Liver (tissue), 9 donors: ENCODE data around the gene CACNA1E. TPM values are rescaled to one million over a fixed set of nuclear protein-coding genes. Genes with fewer than 3 reads are reported as not detected.

ENCODE experiments used
- DNase-seq: peaks from one replicate; pipeline ENCODE4 v3.0.0-alpha.2; 2017; ENCODE audit warnings: low spot score
- H3K27ac ChIP-seq, 2 donors: one replicate each; pipeline ENCODE4 v1.7.0; 2013; ENCODE audit warnings: inconsistent platforms in 2 of 2, low read length in 2 of 2, control low read depth in 1 of 2, low read depth in 1 of 2, mild to moderate bottlenecking in 1 of 2
- H3K27me3 ChIP-seq, 4 donors: one replicate each; pipeline versions ENCODE4 v1.6.1 to v1.7.0; 2013; ENCODE audit warnings: low read length in 3 of 4, inconsistent platforms in 1 of 4, mild to moderate bottlenecking in 1 of 4, moderate library complexity in 1 of 4; ENCODE audit not compliant: control insufficient read depth in 4 of 4, insufficient read depth in 4 of 4
- H3K36me3 ChIP-seq, 4 donors: one replicate each; pipeline versions ENCODE4 v1.6.1 to v1.7.0; 2013; ENCODE audit warnings: low read length in 3 of 4, mild to moderate bottlenecking in 3 of 4, low read depth in 1 of 4, moderate library complexity in 1 of 4; ENCODE audit not compliant: control insufficient read depth in 4 of 4, insufficient read depth in 3 of 4
- H3K4me1 ChIP-seq, 4 donors: one replicate each; pipeline versions ENCODE4 v1.6.1 to v1.7.0; 2013; ENCODE audit warnings: low read length in 3 of 4, mild to moderate bottlenecking in 3 of 4, moderate library complexity in 1 of 4; ENCODE audit not compliant: control insufficient read depth in 4 of 4, insufficient read depth in 4 of 4
- H3K4me3 ChIP-seq, 3 donors: one replicate each; pipeline versions ENCODE4 v1.6.1 to v1.7.0; 2013; ENCODE audit warnings: low read length in 3 of 3, control low read depth in 1 of 3, low read depth in 1 of 3, mild to moderate bottlenecking in 1 of 3
- H3K9ac ChIP-seq, 2 donors: one replicate each; pipeline ENCODE4 v1.7.0; 2013; ENCODE audit warnings: low read length in 2 of 2, mild to moderate bottlenecking in 2 of 2, moderate library complexity in 2 of 2, control low read depth in 1 of 2, low read depth in 1 of 2
- H3K9me3 ChIP-seq, 4 donors: one replicate each; pipeline versions ENCODE4 v1.6.1 to v1.7.0; 2013; ENCODE audit warnings: low read length in 3 of 4; ENCODE audit not compliant: control insufficient read depth in 4 of 4
- ATF3 ChIP-seq: IDR thresholded peaks from 2 replicates; pipeline ENCODE4 v1.6.1; 2016; ENCODE audit warnings: antibody characterized with exemption
- CTCF ChIP-seq: fragments of 150-350 bp; IDR thresholded peaks from 2 replicates; pipeline ENCODE4 v1.5.1; 2017; ENCODE audit warnings: improper control_type of control experiment, low read depth, low read length; ENCODE audit not compliant: missing input control
- EGR1 ChIP-seq, 2 donors: IDR thresholded peaks; 2 replicates each; pipeline ENCODE4 v1.6.1; 2016 to 2018; ENCODE audit warnings: antibody characterized with exemption in 2 of 2, low read depth in 2 of 2
- FOXA2 ChIP-seq: IDR thresholded peaks from 2 replicates; pipeline ENCODE4 v1.6.1; 2016; ENCODE audit warnings: antibody characterized with exemption
- GABPA ChIP-seq, 2 donors: IDR thresholded peaks in 1 of 2; conservative IDR thresholded peaks in 1 of 2; 2 replicates each; pipeline ENCODE4 v1.6.1; 2016; ENCODE audit warnings: antibody characterized with exemption in 2 of 2, mild to moderate bottlenecking in 1 of 2, moderate library complexity in 1 of 2
- HNF4A ChIP-seq, 2 donors: conservative IDR thresholded peaks; 2 replicates each; pipeline ENCODE4 v1.6.1; 2016; ENCODE audit warnings: antibody characterized with exemption in 2 of 2, mild to moderate bottlenecking in 2 of 2
- HNF4G ChIP-seq: IDR thresholded peaks from 2 replicates; pipeline ENCODE4 v1.6.1; 2016; ENCODE audit warnings: antibody characterized with exemption
- JUND ChIP-seq, 2 donors: IDR thresholded peaks; 2 replicates each; pipeline ENCODE4 v1.6.1; 2016; ENCODE audit warnings: antibody characterized with exemption in 2 of 2
- MAX ChIP-seq: IDR thresholded peaks from 2 replicates; pipeline ENCODE4 v1.6.1; 2016; ENCODE audit warnings: antibody characterized with exemption
- RAD21 ChIP-seq, 2 donors: IDR thresholded peaks; 2 replicates each; pipeline ENCODE4 v1.6.1; 2016; ENCODE audit warnings: antibody characterized with exemption in 2 of 2, mild to moderate bottlenecking in 2 of 2
- REST ChIP-seq: IDR thresholded peaks from 2 replicates; pipeline ENCODE4 v1.6.1; 2016; ENCODE audit warnings: antibody characterized with exemption, mild to moderate bottlenecking
- YY1 ChIP-seq: IDR thresholded peaks from 2 replicates; pipeline ENCODE4 v1.6.1; 2016; ENCODE audit warnings: antibody characterized with exemption, mild to moderate bottlenecking
- ZBTB33 ChIP-seq: IDR thresholded peaks from 2 replicates; pipeline ENCODE4 v1.6.1; 2016; ENCODE audit warnings: antibody characterized with exemption
- WGBS: extraction: QIAGEN DNeasy Blood & Tissue Kit; methylation state at CpG from one replicate; pipeline ENCODE4 v1.1.7; 2013; 5-methylcytosine and 5-hydroxymethylcytosine counted together
- polyA plus RNA-seq, 2 donors: library from polyadenylated mRNA; stranded (reverse) in 1 of 2; unstranded in 1 of 2; fragments of 200-250 nt in 1 of 2; fragments of >200 nt in 1 of 2; fragmentation: Nextera tagmentation in 1 of 2; extraction: Ambion mirVana in 1 of 2; gene quantifications; one replicate each; pipeline versions ENCODE4 v1.2.1 to v1.2.3, GENCODE V29; 2013 to 2015
- total RNA-seq, 2 donors: library from RNA; depleted of rRNA; stranded (reverse); fragments of >200 nt; gene quantifications; one replicate each; pipeline ENCODE4 v1.2.3, GENCODE V29; 2014
- donor health status: healthy.
- donor health status: healthy.
- donor health status: healthy.
- donor health status: healthy.
- donor health status: healthy.

CACNA1E gene
- total and polyA plus RNA-seq, 4 donors: under 0.01 to 0.08 (median 0.01) TPM; not detected in 1

- H3K9ac ChIP-seq: no peak overlapping the region
- 63% methylated on average over 2 of the region's 2 CpGs for WGBS
- no peaks in the 10 kb centered on the region for H3K9me3 ChIP-seq
- no peak overlapping the region for H3K27ac ChIP-seq
- H3K4me1 ChIP-seq: peaks cover 0 to 19% (median 4%) of the 10 kb centered on the region in 4 donors
- TF ChIP-seq RAD21 (IDR thresholded peaks at IDR 0.05) (no peak), CTCF (no peak), FOXA2 (no peak), GABPA (IDR thresholded peaks at IDR 0.05 in 1 of 2, conservative IDR thresholded peaks at IDR 0.05 in 1 of 2) (no peak), JUND (IDR thresholded peaks at IDR 0.05) (no peak), ATF3 (no peak), EGR1 (IDR thresholded peaks at IDR 0.05; ENCODE audit: low read depth in 2 of 2) (no peak)
- no peak for DNase-seq
- no peaks in the 10 kb centered on the region for H3K36me3 ChIP-seq
- no peak overlapping the region for H3K4me3 ChIP-seq
- H3K27me3 ChIP-seq: peaks cover 2 to 26% (median 20%) of the 10 kb centered on the region in 4 donors
Observed at GRCh38 chr1:181484821-181485220, 1.5 kb downstream of the CACNA1E start.

GRCh38 chr1:181485287-181486097 lies 2.2 kb downstream of the CACNA1E start:
- H3K9ac ChIP-seq: no peak overlapping the region
- WGBS: 5% methylated on average over 42 of the region's 42 CpGs
- H3K9me3 ChIP-seq: no peaks in the 10 kb centered on the region
- no peak overlapping the region for H3K4me3 ChIP-seq
- no peaks in the 10 kb centered on the region for H3K36me3 ChIP-seq
- H3K4me1 ChIP-seq: peaks cover 0 to 19% (median 4%) of the 10 kb centered on the region in 4 donors
- DNase-seq: no peak
- TF ChIP-seq FOXA2 (no peak), GABPA (IDR thresholded peaks at IDR 0.05 in 1 of 2, conservative IDR thresholded peaks at IDR 0.05 in 1 of 2) (no peak), ATF3 (no peak), REST (peak; percentile 67), HNF4G (no peak)
- H3K27ac ChIP-seq: no peak overlapping the region
- peaks cover 2 to 22% (median 21%) of the 10 kb centered on the region in 4 donors for H3K27me3 ChIP-seq

GRCh38 chr1:181486098-181486420 lies 2.7 kb downstream of the CACNA1E start:
- Histone ChIP-seq H3K27me3 (peaks cover 2 to 24% (median 20%) of the 10 kb centered on the region in 4 donors), H3K27ac (no peak overlapping the region), H3K36me3 (no peaks in the 10 kb centered on the region), H3K4me1 (peaks cover 0 to 19% (median 4%) of the 10 kb centered on the region in 4 donors), H3K9me3 (no peaks in the 10 kb centered on the region), H3K9ac (no peak overlapping the region), H3K4me3 (no peak overlapping the region)
- WGBS: 11% methylated on average over 8 of the region's 8 CpGs
- DNase-seq: no peak
- no peak for TF ChIP-seq GABPA (IDR thresholded peaks at IDR 0.05 in 1 of 2, conservative IDR thresholded peaks at IDR 0.05 in 1 of 2)
- TF ChIP-seq HNF4A (conservative IDR thresholded peaks at IDR 0.05): no peak
- TF ChIP-seq MAX: no peak
- no peak for TF ChIP-seq YY1
- TF ChIP-seq HNF4G: no peak
- TF ChIP-seq REST: no peak
- no peak for TF ChIP-seq ZBTB33
- TF ChIP-seq RAD21 (IDR thresholded peaks at IDR 0.05): no peak
